GM19468 (cell line): ENCODE measurements around the gene ASB4.
"Not testable (repeated sequence)": the region's sequence is repeated elsewhere in the genome, so short reads cannot be mapped to it uniquely, and the experiment has no call there.

ENCODE experiments used
- ATAC-seq: cut with Tn5 transposase; IDR thresholded peaks from one replicate; pipeline ENCODE4 v1.9.1; 2021; ENCODE audit warnings: mild to moderate bottlenecking, moderate library complexity, moderate number of reproducible peaks; ENCODE audit not compliant: unreplicated experiment; ENCODE audit errors: extremely low read depth

The ASB4 gene

DNA sequence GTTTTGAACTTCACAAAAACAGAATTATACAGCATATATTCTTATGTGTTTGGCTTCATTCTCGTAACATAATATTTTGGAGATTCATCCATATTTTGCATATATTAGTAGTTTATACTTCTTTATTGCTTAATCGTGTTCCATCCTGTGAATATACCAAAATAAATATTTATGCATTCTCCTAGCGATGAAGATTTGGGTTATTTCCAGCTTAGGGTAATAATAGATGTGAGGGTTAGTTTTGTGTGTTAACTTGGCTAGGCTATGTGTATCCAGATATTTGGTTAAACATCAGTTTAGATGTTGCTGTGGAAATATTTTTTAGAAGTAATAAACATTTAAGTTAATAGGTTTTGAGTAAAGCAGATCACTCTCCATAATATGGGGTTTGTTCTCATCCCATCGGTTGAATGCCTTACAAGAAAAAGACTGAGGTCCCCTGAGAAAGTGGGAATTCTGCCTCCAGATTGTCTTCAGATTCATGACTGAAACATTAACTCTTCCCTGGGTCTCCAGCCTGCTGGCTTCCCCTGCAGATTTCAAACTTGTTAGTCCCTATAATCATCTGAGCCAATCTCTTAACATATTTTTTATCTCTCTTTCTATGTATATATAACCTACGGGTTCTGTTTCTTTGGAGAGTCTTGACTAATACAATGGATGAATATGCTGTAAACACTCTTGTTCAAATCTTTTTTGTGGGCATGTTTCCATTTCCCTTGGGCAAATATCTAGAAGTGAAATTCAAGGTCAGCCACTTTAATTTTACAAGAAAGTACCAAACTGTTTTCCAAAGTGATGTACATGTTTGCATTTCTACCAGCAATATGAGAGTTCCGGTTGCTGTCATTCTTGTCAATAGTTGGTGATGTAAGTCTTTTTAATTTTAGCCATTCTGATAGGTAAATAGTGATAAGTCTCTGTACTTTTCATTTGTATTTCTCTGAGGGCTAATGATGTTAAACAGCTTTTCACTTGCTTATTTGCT, 61.9 kb downstream of the ASB4 start:
- ATAC-seq = no peak

DNA sequence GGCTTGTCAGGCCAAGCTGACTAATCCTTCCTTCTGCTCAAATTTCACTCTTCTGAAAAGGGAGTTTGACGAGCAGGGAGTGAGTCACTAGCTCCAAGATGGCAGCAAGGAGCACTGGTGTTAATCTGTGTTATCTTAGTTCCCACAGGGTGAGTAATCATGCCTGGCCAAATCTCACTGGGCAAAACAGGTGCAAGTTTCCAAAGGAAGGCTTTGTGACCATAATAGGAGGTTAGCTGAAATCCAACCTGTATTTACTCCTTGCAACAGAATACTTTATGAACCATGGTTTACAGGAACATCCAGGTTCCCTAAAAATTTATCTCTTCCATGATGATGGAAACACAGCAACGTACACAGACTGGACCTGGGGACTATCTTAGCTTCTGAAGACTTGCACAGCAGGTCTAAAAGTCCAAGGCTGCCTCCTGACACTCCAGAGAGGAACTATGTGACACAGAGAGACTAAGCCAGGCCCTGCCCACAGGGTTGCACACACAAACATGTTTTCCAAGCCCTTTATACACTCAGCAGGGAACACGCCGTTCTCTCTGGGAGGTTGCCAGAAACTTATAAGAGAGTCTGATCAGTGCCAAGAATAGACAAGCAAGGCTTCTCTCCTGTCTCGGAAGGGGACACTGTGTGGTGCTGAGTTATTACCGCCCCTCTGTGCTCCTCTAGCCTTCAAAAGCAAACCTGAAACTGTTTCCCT, 64.2 kb downstream of the ASB4 start:
- ATAC-seq = no peak

GRCh38 chr7:95550546-95550945, 64.8 kb downstream of the ASB4 start:
- ATAC-seq = no peak

DNA sequence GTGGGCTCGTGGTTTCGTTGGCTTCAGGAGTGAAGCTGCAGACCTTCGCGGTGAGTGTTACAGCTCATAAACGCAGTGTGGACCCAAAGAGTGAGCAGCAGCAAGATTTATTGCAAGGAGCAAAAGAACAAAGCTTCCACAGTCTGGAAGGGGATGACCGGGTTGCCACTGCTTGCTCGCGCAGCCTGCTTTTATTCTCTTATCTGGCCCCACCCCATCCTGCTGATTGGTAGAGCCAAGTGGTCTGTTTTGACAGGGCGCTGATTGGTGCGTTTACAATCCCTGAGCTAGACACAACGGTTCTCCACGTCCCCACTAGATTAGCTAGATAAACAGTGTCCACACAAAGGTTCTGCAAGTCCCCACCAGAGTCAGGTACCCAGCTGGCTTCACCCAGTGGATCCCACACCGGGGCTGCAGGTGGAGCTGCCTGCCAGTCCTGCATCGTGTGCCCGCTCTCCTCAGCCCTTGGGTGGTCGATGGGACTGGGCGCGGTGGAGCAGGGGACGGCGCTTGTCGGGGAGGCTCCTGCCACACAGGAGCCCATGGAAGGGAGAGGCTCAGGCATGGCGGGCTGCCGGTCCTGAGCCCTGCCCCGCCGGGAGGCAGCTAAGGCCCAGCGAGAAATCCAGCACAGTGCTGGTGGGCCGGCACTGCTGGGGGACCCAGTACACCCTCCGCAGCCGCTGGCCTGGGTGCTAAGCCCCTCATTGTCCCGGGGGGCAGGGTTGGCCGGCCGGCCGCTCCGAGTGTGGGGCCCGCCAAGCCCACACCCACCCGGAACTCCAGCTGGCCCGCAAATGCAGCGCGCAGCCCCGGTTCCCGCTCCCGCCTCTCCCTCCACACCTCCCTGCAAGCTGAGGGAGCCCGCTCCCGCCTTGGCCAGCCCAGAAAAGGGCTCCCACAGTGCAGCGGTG, 66.5 kb downstream of the ASB4 start:
- not testable (repeated sequence) for ATAC-seq

DNA sequence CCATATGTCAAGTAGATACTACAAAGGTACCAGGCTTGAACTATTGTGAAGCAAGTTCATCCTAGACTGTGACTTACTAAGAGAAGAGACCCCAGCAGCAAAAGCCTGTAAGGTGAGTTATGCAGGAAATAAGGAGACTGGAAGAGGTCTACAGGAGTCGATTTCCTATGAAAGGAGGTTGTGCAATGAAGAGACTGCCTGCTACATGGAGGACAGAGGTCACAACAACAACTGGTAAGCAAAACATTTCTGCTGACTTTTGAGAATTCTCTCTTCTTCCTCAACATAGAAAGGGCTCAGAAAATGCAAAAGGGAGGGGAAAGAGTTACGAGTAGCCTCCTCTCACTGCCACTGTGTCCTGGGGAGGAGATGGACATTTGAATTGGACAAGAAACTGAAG, 68.2 kb downstream of the ASB4 start:
- no peak for ATAC-seq

GRCh38 chr7:95556777-95557176, 71.0 kb downstream of the ASB4 start:
- ATAC-seq = no peak

- no peak for ATAC-seq
These were observed 73.1 kb downstream of the ASB4 start for GRCh38 chr7:95558864-95559263.

DNA sequence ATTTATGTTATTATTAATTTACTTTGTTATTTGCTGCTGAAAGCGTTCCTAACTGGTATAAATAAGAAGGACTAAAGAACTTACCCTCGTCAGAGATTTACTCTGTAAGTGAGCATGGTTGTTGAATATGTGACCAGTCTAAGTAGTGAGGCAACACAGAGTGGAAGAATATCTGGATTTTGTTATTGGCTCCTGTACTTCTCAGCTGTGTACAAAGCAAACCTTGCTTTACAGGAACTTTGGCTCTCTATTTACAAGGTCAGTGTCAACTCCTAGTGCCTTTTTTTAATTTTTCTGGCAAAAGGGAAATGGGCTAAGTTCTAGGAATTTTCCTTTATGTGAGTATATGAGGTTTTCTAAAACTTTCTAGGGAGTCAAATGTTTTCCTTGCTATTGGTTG, 74.9 kb downstream of the ASB4 start:
- ATAC-seq = no peak

DNA sequence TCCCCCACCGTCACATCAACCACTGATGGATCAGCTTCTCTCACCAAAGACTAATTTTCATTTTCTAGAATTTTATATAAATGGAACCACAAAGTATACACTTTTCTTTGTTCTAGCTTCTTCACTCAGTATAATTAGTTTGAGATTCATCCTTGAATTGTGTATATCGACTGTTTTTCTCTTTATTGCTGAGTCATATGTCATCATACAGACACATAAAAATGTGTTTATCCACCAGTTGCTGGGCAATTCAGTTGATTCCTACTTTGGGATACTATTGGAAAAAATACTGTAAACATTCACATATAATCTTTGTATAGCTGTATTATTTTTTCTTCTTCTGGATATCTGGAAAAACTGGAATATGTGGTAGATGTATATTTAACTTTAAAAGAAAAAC, 84.0 kb downstream of the ASB4 start:
- no peak for ATAC-seq

- ATAC-seq = no peak
These were observed 91.4 kb downstream of the ASB4 start for GRCh38 chr7:95577137-95577536.

DNA sequence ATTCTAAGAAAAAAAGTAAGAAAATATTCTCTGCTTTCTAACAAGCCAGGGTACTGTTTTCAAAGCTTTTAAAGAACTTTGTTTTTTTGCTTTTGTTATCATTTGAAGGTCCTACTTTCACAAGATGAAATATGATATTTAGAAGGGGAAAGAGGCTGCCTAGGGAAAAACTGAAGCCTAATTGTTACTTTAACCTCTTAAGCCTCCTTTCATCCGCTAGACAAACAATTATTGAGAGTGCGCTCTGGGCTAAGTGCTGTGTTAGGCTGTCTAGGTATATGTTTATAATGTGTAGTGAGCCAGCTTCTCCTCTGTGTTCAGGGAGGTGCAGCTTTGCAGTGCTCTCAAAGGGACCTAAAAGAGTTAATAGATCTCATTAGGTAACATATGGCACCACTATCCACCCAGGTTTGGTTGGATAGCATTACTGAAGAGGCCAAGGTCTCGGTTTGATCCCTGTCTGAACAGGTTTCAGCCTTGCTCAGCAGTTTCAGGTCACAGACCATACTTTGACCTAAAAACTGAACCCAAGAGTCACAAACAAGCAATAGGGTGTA, 92.6 kb downstream of the ASB4 start:
- no peak for ATAC-seq

- ATAC-seq = no peak
These were observed 93.6 kb downstream of the ASB4 start for GRCh38 chr7:95579318-95579717.

DNA sequence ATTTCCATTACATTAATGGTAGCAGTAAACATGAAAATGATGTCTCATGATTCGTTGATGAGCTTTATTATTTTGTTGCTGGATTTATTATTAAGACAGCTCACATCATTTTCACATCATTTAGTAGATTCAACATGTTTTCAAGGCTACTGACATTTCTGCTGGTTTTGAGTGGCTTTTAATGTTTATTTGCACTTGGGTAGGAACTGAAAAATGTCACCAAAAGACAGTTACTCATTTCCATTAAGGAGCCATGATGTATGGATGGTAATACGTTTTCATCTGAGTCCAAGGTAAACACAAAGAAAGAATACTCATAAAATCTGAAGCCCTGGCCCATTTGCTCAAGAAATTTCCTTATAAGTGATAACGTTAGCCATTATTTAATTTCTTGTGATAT, 95.7 kb downstream of the ASB4 start:
- no peak for ATAC-seq

- ATAC-seq = no peak
These were observed 97.0 kb downstream of the ASB4 start for GRCh38 chr7:95582578-95583293.

GRCh38 chr7:95583834-95584621, 98.3 kb downstream of the ASB4 start:
- ATAC-seq = no peak

- no peak for ATAC-seq
These were observed 99.2 kb downstream of the ASB4 start for GRCh38 chr7:95584769-95585425.

DNA sequence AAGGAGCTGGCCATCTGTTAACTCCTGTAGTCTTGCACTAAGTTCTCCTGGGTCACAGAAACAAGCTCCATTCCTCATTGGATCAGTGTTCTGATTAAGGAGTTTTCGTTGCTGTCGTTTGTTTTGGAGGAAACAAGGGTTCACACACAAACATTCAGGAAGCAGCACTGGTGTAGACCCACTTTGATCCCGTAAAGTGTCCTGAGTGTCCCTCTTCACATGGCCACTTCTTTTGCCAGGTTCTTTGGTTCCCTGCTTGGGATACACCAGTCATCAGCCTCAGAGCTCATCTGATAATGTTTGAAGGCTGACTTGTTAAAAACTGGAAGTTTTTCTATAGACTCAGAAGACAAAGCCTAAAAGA, 99.7 kb downstream of the ASB4 start:
- ATAC-seq = no peak

GRCh38 chr7:95586951-95587301, 101.2 kb downstream of the ASB4 start:
- ATAC-seq = no peak
